ENCODE results near the gene ASPHD1. TPM values are rescaled to one million over a fixed set of nuclear protein-coding genes. Genes with fewer than 3 reads are reported as not detected.

ASPHD1 gene
- total and polyA plus RNA-seq, 2 of the 8 experiments (the other 6 are each of a cell fraction or from before 2014, with no cell fraction given): 14.5 to 18.6 TPM

DNA sequence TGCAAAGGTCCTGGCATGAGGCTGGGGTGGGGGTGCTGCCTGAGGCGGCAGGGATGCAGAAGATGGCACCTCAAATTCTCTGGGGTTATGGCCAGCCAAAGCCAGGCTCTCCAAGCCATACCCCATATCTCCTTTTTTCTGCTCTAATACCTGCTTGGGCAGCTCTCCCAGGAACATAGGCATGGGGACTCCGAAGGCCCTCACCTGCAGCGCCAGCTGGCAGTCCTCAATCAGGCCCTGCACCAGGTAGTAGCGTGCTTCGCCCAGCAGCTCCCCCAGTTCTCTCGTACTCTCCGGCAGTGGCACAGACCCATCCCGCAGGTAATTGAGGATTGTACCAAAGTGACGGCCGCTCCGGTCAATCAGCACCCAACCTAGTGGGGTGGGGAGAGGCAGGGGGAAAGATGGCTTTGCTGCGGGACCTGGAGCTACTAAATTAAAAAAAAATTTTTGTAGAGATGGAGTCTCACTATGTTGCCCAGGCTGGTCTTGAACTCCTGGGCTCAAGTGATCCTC is 22.8 kb downstream of the ASPHD1 start:
- H3K14ac ChIP-seq (ENCODE audit: insufficient read length): no peak overlapping the region
- DNase-seq (ENCODE audit: low read depth in 1 of 2, low spot score in 2 of 2) (no peak), FAIRE-seq (no peak)
- H4K5ac ChIP-seq (ENCODE audit: insufficient read length, low read depth, low read length): no peak overlapping the region
- H2BK120ac ChIP-seq (replicated peaks; ENCODE audit: low read depth, low read length): no peak overlapping the region
- H3K9me3 ChIP-seq (ENCODE audit: insufficient read depth in 2 of 2, low read depth in 1 of 2, low read length in 1 of 2): no peaks in the 10 kb centered on the region
- no peak overlapping the region for H3K4me3 ChIP-seq (ENCODE audit: extremely low read depth in 1 of 4, insufficient read depth in 2 of 4, low read depth in 3 of 4, low read length in 4 of 4)
- ChIA-PET POLR2A (ENCODE audit: partially characterized antibody) (interaction anchor here (0.6 to 4.3 kb wide), 6 partner anchors 12 to 418 kb away, joined by 3 to 25 read pairs (median 4); partner anchors contain the start of gene TAOK2), CTCF (ENCODE audit: partially characterized antibody) (interaction anchor here (0.8 to 1.5 kb wide), 6 partner anchors 14 to 75 kb away, joined by 3 to 5 read pairs (median 4); partner anchors contain the start of gene SEZ6L2)
- peaks cover 0 to 8% (median 0%) of the 10 kb centered on the region in 4 experiments; a peak in 2 of 7 replicates for H3K4me1 ChIP-seq (replicated peaks in 1 of 4; ENCODE audit: control insufficient read depth in 3 of 4, insufficient read depth in 4 of 4, low read length in 3 of 4)
- no peak overlapping the region for H3K4me2 ChIP-seq (ENCODE audit: insufficient read depth in 1 of 2, low read depth in 2 of 2, low read length in 2 of 2)
- peaks cover 1 to 3% of the 10 kb centered on the region in 2 experiments for H4K20me1 ChIP-seq (replicated peaks in 1 of 2; ENCODE audit: control insufficient read depth in 1 of 2, insufficient read depth in 2 of 2, low read length in 2 of 2)
- H3K9ac ChIP-seq (replicated peaks in 1 of 4; ENCODE audit: extremely low read depth in 1 of 4, low read depth in 3 of 4, low read length in 3 of 4): no peak overlapping the region
- H2BK15ac ChIP-seq (ENCODE audit: low read length): no peak overlapping the region
- no peak overlapping the region for H2BK20ac ChIP-seq (ENCODE audit: low read length)
- peaks cover 0 to 9% (median under 1%) of the 10 kb centered on the region in 4 experiments; a peak in 4 of 8 replicates for H3K36me3 ChIP-seq (ENCODE audit: control insufficient read depth in 2 of 4, insufficient read depth in 4 of 4, low read length in 3 of 4)
- H2BK12ac ChIP-seq (ENCODE audit: low read depth, low read length): no peak overlapping the region
- no peak overlapping the region for H3K4ac ChIP-seq (replicated peaks; ENCODE audit: insufficient read length, low read depth, low read length)
- 95% methylated on average over 11 of the region's 12 CpGs; no CpG with 5 or more reads in 1 of the 2 experiments for WGBS, 2 experiments (ENCODE audit: extremely low coverage in 1 of 2, insufficient coverage in 1 of 2, insufficient read length in 1 of 2, insufficient replicate concordance in 2 of 2, low coverage in 1 of 2, low lambda C conversion rate in 2 of 2, missing lambda C conversion rate in 1 of 2)
- H3K56ac ChIP-seq (replicated peaks; ENCODE audit: insufficient read length, low read depth, low read length): no peak overlapping the region
- no peak overlapping the region for H3K18ac ChIP-seq (ENCODE audit: extremely low read depth, low read length)
- H3K27me3 ChIP-seq (replicated peaks in 1 of 4; ENCODE audit: control insufficient read depth in 3 of 4, extremely low read depth in 1 of 4, insufficient read depth in 3 of 4, low read length in 3 of 4): no peaks in the 10 kb centered on the region
- H3K79me2 ChIP-seq (ENCODE audit: control insufficient read depth in 1 of 2, insufficient read depth in 2 of 2, low read length in 2 of 2): peaks cover 0 to 5% of the 10 kb centered on the region in 2 experiments; a peak in 1 of 4 replicates
- no peak overlapping the region for H2AFZ ChIP-seq (ENCODE audit: low read length)
- no peak overlapping the region for H4K91ac ChIP-seq (replicated peaks; ENCODE audit: insufficient read length, low read length)
- no peak overlapping the region for H2BK5ac ChIP-seq (ENCODE audit: low read depth, low read length)
- peaks cover 11% of the 10 kb centered on the region; the same call in 1 of the 2 replicates for H3K23me2 ChIP-seq (ENCODE audit: low read depth, low read length)
- H4K8ac ChIP-seq (ENCODE audit: extremely low read depth, insufficient read depth, low read length): no peak overlapping the region; the same call in 1 of the 2 replicates
- no peak overlapping the region for H3K23ac ChIP-seq (ENCODE audit: insufficient read length)
- no peaks in the 10 kb centered on the region for H3K79me1 ChIP-seq (ENCODE audit: low read depth, low read length)
- H3K27ac ChIP-seq (ENCODE audit: low read depth, low read length): no peak overlapping the region
- H2AK5ac ChIP-seq (ENCODE audit: low read depth, low read length): no peak overlapping the region
- TF ChIP-seq RFX5 (IDR thresholded peaks at IDR 0.05; ENCODE audit: borderline replicate concordance, low read depth, low read length) (no peak), SAP30 (IDR thresholded peaks at IDR 0.05; ENCODE audit: insufficient read depth, insufficient replicate concordance, low read length) (no peak), RXRA (IDR thresholded peaks at IDR 0.05; ENCODE audit: insufficient read depth, low read depth, low read length) (no peak), NRF1 (IDR thresholded peaks at IDR 0.05; ENCODE audit: low read depth, low read length) (no peak), ASH2L (IDR thresholded peaks at IDR 0.05; ENCODE audit: low read length) (no peak), KDM5A (IDR thresholded peaks at IDR 0.05; ENCODE audit: low read length) (no peak), BACH1 (IDR thresholded peaks at IDR 0.05; ENCODE audit: low read length) (no peak), TCF12 (IDR thresholded peaks at IDR 0.05; ENCODE audit: low read depth, low read length) (no peak), GTF2F1 (IDR thresholded peaks at IDR 0.05; ENCODE audit: borderline replicate concordance, low read depth, low read length) (no peak), USF2 (IDR thresholded peaks at IDR 0.05; ENCODE audit: low read length) (no peak), JUN (IDR thresholded peaks at IDR 0.05; ENCODE audit: low read depth, low read length) (no peak)
- TF ChIP-seq, protein P1, sequence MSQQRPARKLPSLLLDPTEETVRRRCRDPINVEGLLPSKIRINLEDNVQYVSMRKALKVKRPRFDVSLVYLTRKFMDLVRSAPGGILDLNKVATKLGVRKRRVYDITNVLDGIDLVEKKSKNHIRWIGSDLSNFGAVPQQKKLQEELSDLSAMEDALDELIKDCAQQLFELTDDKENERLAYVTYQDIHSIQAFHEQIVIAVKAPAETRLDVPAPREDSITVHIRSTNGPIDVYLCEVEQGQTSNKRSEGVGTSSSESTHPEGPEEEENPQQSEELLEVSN (IDR thresholded peaks at IDR 0.05): no peak

All from H1 (cell line).